A204.1 (cell line): ENCODE measurements around the gene TTC28.
A peak's percentile ranks its signal among the peaks of the same experiment; 100 is the strongest.
"Not testable (repeated sequence)": the region's sequence is repeated elsewhere in the genome, so short reads cannot be mapped to it uniquely, and the experiment has no call there.

ENCODE experiments used
- FAIRE-seq: peaks from 2 replicates; lab custom pipeline; 2012; peaks lifted over from hg19 to GRCh38; lab: Jason Lieb, UNC

The TTC28 gene

GRCh38 chr22:28601915-28602314 lies 77.7 kb downstream of the TTC28 start:
- FAIRE-seq: no peak

- FAIRE-seq: peak; percentile 99
Measured at GRCh38 chr22:28600546-28601143, 79.0 kb downstream of the TTC28 start.

GRCh38 chr22:28599693-28600092 lies 79.9 kb downstream of the TTC28 start:
- no peak for FAIRE-seq

GRCh38 chr22:28597665-28598064 lies 82.0 kb downstream of the TTC28 start:
- FAIRE-seq: no peak

GRCh38 chr22:28594797-28595462 lies 84.7 kb downstream of the TTC28 start:
- FAIRE-seq: peak; percentile 98

GRCh38 chr22:28594076-28594796 lies 85.4 kb downstream of the TTC28 start:
- FAIRE-seq: peak; percentile 80

- FAIRE-seq: no peak
Measured at GRCh38 chr22:28593299-28593698, 86.3 kb downstream of the TTC28 start.

- FAIRE-seq: no peak
Measured at GRCh38 chr22:28589102-28589750, 90.4 kb downstream of the TTC28 start.

DNA sequence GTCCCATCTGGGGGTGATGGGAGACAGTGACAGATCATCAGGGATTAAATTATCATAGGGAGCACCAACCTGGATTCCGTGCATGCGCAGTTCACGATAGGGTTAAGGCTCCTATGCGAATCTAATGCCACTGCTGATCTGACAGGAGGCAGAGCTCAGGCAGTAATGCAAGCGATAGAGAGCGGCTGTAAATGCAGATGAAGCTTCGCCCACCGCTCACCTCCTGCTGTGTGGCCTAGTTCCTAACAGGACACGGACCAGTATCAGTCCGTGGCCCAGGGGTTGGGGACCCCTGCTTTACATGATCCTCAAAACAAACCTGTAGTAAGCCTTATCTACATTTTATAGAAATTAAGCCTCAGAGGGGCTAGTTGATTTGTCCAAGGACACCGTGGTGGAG lies 94.3 kb downstream of the TTC28 start:
- FAIRE-seq: no peak

DNA sequence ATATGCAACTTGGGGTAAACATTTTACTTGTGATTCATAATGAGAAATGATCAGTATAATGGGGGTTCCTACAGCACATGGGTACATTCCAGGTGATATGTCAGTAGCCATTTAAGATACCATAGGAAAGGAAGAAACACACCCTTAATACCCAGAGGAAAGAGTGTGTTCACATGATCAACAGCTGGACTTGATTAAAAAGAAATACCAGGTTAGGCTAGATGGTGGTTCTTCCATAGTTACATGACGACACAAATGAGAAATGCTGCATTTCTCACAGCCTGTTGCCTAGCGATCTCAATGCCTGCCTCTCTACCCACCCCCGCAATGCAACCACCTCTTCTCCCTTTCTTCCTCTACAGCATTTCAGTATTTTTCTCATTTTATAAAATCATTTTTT lies 96.8 kb downstream of the TTC28 start:
- no peak for FAIRE-seq

DNA sequence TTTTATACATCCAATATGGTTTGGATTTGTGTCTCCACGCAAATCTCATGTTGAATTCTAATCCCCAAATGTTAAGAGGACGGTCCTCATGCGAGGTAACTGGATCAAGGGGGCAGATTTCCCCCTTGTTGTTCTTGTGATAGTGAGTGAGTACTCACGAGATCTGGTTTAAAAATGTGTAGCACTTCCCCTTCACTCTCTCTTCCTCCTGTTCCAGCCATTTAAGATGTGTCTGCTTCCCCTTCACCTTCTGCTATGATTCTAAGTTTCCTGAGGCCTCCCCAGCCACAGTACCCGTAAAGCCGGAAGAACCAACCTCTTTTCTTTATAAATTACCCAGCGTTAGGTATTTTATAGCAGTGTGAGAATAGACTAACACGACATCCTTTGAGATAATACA lies 98.6 kb downstream of the TTC28 start:
- no peak for FAIRE-seq

DNA sequence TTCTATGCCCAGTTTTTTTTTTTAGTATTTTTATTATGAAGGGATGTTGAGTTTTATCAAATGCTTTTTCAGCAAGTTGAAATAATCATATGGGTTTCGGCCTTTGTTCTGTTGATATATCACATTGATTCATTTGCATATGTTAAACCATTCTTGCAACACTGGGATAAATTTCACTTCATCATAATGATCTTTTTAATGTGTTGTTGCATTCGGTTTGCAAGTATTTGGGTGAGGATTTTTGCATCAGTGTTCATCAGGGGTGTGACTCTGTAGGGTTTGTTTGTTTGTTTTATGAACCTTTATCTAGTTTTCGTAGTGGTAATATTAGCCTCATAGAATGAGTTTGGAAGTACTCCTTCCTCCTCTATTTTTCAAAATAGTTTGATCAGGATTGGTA lies 103.5 kb downstream of the TTC28 start:
- FAIRE-seq: no peak

- FAIRE-seq: no peak
Measured at GRCh38 chr22:28574159-28574788, 105.4 kb downstream of the TTC28 start.

- FAIRE-seq: no peak
Measured at GRCh38 chr22:28570696-28571373, 108.8 kb downstream of the TTC28 start.

DNA sequence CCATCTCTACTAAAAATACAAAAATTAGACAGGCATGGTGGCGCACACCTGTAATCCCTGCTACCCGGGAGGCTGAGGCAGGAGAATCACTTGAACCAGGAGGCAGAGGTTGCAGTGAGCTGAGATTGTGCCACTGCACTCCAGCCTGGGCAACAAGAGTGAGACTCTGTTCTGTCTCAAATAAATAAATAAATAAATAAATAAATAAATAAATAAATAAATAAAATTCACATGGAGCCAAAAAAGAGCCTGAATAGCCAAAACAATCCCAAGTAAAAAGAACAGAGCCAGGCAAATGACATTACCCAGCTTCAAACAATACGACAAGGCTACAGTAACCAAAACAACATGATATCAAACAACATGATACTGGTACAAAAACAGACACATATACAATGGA lies 110.7 kb downstream of the TTC28 start:
- FAIRE-seq: not testable (repeated sequence)

DNA sequence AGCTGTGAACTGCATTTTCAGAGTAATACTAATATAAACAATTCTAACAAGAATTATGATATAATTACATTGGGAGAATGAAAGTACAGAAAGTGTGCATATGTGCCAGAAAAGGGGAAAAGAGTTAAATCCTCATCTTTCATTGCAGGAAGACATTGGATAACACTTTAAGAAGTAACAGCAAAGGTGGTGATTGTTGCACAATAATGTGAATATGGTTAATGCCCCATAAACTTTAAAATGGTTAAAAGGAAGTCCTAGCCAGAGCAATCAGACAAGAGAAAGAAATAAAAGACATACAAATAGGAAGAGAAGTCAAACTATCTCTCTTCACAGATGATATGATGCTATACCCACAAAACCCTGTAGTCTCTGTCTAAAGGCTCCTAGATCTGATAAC lies 111.5 kb downstream of the TTC28 start:
- FAIRE-seq: no peak

GRCh38 chr22:28566920-28567499 lies 112.6 kb downstream of the TTC28 start:
- FAIRE-seq: not testable (repeated sequence)

DNA sequence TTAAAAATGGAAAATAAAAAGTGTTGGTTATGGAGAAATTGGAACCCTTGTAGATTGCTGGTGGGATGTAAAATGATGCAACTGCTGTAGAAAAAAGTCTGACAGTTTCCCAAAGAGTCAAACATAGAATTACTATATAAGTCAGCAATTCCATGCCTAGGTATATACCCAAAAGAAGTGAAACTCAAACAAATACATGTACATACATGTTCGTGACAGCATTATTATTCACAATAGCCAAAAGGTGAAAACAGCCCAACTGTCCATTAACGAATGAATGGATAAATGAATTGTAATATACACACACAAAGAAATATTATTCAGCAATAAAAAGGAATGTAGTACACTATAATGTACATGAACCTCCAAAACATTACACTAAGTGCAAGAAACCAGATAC lies 116.0 kb downstream of the TTC28 start:
- no peak for FAIRE-seq

- FAIRE-seq: no peak
Measured at GRCh38 chr22:28562324-28562723, 117.3 kb downstream of the TTC28 start.

GRCh38 chr22:28560743-28561101 lies 118.9 kb downstream of the TTC28 start:
- not testable (repeated sequence) for FAIRE-seq

GRCh38 chr22:28560046-28560742 lies 119.4 kb downstream of the TTC28 start:
- no peak for FAIRE-seq
